Activated CD4-positive, alpha-beta T cell treated with anti-CD3 and anti-CD28 coated beads for 24 hours (primary cell): Measurements from ENCODE around the gene TBCD.

Source experiments
- DNase-seq, 2 donors: peaks; one replicate each; pipeline ENCODE4 v3.0.0-alpha.2; 2020; ENCODE audit warnings: low read depth in 2 of 2

The TBCD gene

GRCh38 chr17:82887255-82888164, 135.6 kb downstream of the TBCD start:
- DNase-seq: no peak

GRCh38 chr17:82888583-82889495, 137.0 kb downstream of the TBCD start:
- no peak for DNase-seq

- DNase-seq: no peak
Measured at GRCh38 chr17:82889496-82890338, 137.9 kb downstream of the TBCD start.

GRCh38 chr17:82890339-82890730, 138.5 kb downstream of the TBCD start:
- DNase-seq: no peak

GRCh38 chr17:82890926-82891678, 139.2 kb downstream of the TBCD start:
- DNase-seq: no peak

GRCh38 chr17:82891911-82892310, 140.0 kb downstream of the TBCD start:
- DNase-seq: no peak

- DNase-seq: peak in 1 of 2 donors; percentile 31
Measured at GRCh38 chr17:82892899-82893565, 141.2 kb downstream of the TBCD start.

GRCh38 chr17:82893779-82894178, 141.9 kb downstream of the TBCD start:
- DNase-seq: no peak

- no peak for DNase-seq
Measured at GRCh38 chr17:82894389-82894788, 142.5 kb downstream of the TBCD start.

GRCh38 chr17:82895087-82895486, 143.2 kb downstream of the TBCD start:
- DNase-seq: no peak

- no peak for DNase-seq
Measured at GRCh38 chr17:82896071-82897000, 144.5 kb downstream of the TBCD start.

GRCh38 chr17:82897514-82898249, 145.8 kb downstream of the TBCD start:
- DNase-seq: no peak

- DNase-seq: no peak
Measured at GRCh38 chr17:82898976-82899514, 147.2 kb downstream of the TBCD start.

- no peak for DNase-seq
Measured at GRCh38 chr17:82899941-82900340, 148.1 kb downstream of the TBCD start.

GRCh38 chr17:82900741-82901140, 148.9 kb downstream of the TBCD start:
- no peak for DNase-seq

- no peak for DNase-seq
Measured at GRCh38 chr17:82901356-82901755, 149.5 kb downstream of the TBCD start.

- no peak for DNase-seq
Measured at GRCh38 chr17:82901856-82902255, 150.0 kb downstream of the TBCD start.
